ENCODE measurements around the gene NENF.

NENF gene

GRCh38 chr1:212481438-212481767, 48.7 kb downstream of the NENF start:
- no peaks in the 10 kb centered on the region for H3K9me3 ChIP-seq
- no peak overlapping the region for H3K4me3 ChIP-seq (ENCODE audit: low read depth, low read length)
- H3K27me3 ChIP-seq = no peaks in the 10 kb centered on the region
- no peaks in the 10 kb centered on the region for H3K36me3 ChIP-seq
- TF ChIP-seq CTCF (IDR thresholded peaks at IDR 0.05; ENCODE audit: low read depth, low read length) = no peak
- DNase-seq = no peak
- peaks cover 8% of the 10 kb centered on the region for H3K4me1 ChIP-seq

GRCh38 chr1:212482006-212482636, 49.4 kb downstream of the NENF start:
- H3K4me3 ChIP-seq (ENCODE audit: low read depth, low read length) = no peak overlapping the region
- H3K9me3 ChIP-seq = no peaks in the 10 kb centered on the region
- DNase-seq = no peak
- no peak for TF ChIP-seq CTCF (IDR thresholded peaks at IDR 0.05; ENCODE audit: low read depth, low read length)
- H3K27me3 ChIP-seq = no peaks in the 10 kb centered on the region
- no peaks in the 10 kb centered on the region for H3K36me3 ChIP-seq
- peaks cover 5% of the 10 kb centered on the region for H3K4me1 ChIP-seq

DNA sequence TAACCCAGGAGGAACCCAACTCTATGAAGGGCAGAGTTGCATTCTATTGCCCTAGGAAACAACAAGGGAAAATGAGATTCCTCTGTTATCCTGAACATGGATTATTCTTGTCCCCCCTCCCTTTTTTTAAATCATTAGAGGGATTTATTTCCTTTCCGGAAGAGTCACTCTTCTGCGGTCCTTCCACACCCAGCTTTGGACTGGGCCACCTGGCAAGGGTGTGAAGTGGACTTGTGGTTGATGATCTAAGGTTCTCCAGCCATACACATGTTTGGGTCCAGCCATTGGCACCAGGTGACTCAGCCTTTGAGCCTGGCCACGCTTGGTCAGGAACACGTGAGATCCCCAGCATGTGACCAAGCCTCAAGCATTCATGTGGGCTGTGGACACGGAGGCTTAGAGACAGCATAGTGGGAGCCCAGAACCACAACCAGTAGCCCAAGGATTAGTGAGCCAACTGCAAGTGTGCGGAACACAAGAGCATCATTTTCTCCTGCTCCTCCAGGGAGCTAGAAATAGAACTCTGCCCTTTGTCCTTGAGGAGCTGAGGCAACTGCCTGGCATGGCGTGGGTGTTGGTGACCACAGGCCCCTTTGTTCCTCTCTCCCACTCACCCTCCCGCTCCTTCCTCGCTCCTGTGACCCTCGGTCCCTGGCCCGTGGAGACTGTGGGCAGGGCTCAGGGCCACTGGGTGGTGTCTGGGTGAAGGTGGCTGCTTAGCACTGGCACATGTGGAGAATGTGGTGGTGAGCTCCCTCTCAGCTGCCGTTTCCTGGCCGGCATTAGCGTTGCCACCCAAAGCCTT, 50.1 kb downstream of the NENF start:
- H3K27me3 ChIP-seq = no peaks in the 10 kb centered on the region
- H3K36me3 ChIP-seq = no peaks in the 10 kb centered on the region
- no peak for DNase-seq
- no peaks in the 10 kb centered on the region for H3K9me3 ChIP-seq
- peaks cover 4% of the 10 kb centered on the region for H3K4me1 ChIP-seq
- TF ChIP-seq CTCF (IDR thresholded peaks at IDR 0.05; ENCODE audit: low read depth, low read length) = no peak
- no peak overlapping the region for H3K4me3 ChIP-seq (ENCODE audit: low read depth, low read length)

- DNase-seq = no peak
- Histone ChIP-seq H3K4me3 (ENCODE audit: low read depth, low read length) (no peak overlapping the region), H3K4me1 (peaks cover 4% of the 10 kb centered on the region), H3K27me3 (no peaks in the 10 kb centered on the region), H3K9me3 (no peaks in the 10 kb centered on the region), H3K36me3 (no peaks in the 10 kb centered on the region)
- TF ChIP-seq CTCF (IDR thresholded peaks at IDR 0.05; ENCODE audit: low read depth, low read length) = no peak
These were observed 52.2 kb downstream of the NENF start for GRCh38 chr1:212484701-212485570.

GRCh38 chr1:212485571-212485912, 52.8 kb downstream of the NENF start:
- Histone ChIP-seq H3K27me3 (no peaks in the 10 kb centered on the region), H3K4me1 (peaks cover 4% of the 10 kb centered on the region), H3K36me3 (no peaks in the 10 kb centered on the region), H3K9me3 (no peaks in the 10 kb centered on the region), H3K4me3 (ENCODE audit: low read depth, low read length) (no peak overlapping the region)
- DNase-seq = no peak
- no peak for TF ChIP-seq CTCF (IDR thresholded peaks at IDR 0.05; ENCODE audit: low read depth, low read length)
